Islet of Langerhans (tissue), 1 donor: ENCODE measurements around the gene USB1.
"Not testable (repeated sequence)": the region's sequence is repeated elsewhere in the genome, so short reads cannot be mapped to it uniquely, and the experiment has no call there.

ENCODE experiments used
- FAIRE-seq: peaks from one replicate; lab custom pipeline; 2011; peaks lifted over from hg19 to GRCh38; lab: Jason Lieb, UNC

Gene USB1

GRCh38 chr16:57970319-57970718, 30.9 kb upstream of the USB1 start:
- no peak for FAIRE-seq

- no peak for FAIRE-seq
Measured at GRCh38 chr16:57970970-57971369, 30.2 kb upstream of the USB1 start, which contains the start of gene CNGB1. TSS of gene CNGB1 (minus strand) at chr16:57971128. CDS start at chr16:57967286, 3,842 bp downstream.

GRCh38 chr16:57971848-57972247, 29.4 kb upstream of the USB1 start:
- FAIRE-seq = no peak

GRCh38 chr16:57972306-57972705, 28.9 kb upstream of the USB1 start:
- no peak for FAIRE-seq

GRCh38 chr16:57976331-57976796, 24.8 kb upstream of the USB1 start:
- FAIRE-seq = no peak

GRCh38 chr16:57977418-57978069, 23.7 kb upstream of the USB1 start:
- no peak for FAIRE-seq

GRCh38 chr16:57978070-57978465, 23.1 kb upstream of the USB1 start:
- FAIRE-seq = not testable (repeated sequence)

- FAIRE-seq = no peak
Measured at GRCh38 chr16:57979006-57979585, 22.1 kb upstream of the USB1 start.

GRCh38 chr16:57981636-57982035, 19.6 kb upstream of the USB1 start:
- no peak for FAIRE-seq

- FAIRE-seq = no peak
Measured at GRCh38 chr16:57982385-57982784, 18.8 kb upstream of the USB1 start.

- FAIRE-seq = no peak
Measured at GRCh38 chr16:57984443-57985203, 16.6 kb upstream of the USB1 start.

GRCh38 chr16:57985204-57986181, 15.7 kb upstream of the USB1 start:
- no peak for FAIRE-seq

GRCh38 chr16:57986196-57986595, 15.0 kb upstream of the USB1 start:
- FAIRE-seq = no peak

- no peak for FAIRE-seq
Measured at GRCh38 chr16:57987441-57988177, 13.6 kb upstream of the USB1 start.

GRCh38 chr16:57988929-57989328, 12.3 kb upstream of the USB1 start:
- FAIRE-seq = no peak

GRCh38 chr16:57991551-57992059, 9.6 kb upstream of the USB1 start:
- FAIRE-seq = no peak

- FAIRE-seq = no peak
Measured at GRCh38 chr16:57992084-57992483, 9.1 kb upstream of the USB1 start.

- FAIRE-seq = no peak
Measured at GRCh38 chr16:57993438-57993837, 7.8 kb upstream of the USB1 start.

GRCh38 chr16:57993897-57994296, 7.3 kb upstream of the USB1 start:
- FAIRE-seq = no peak

GRCh38 chr16:57994361-57994760, 6.8 kb upstream of the USB1 start:
- FAIRE-seq = no peak

- FAIRE-seq = no peak
Measured at GRCh38 chr16:57994778-57995177, 6.4 kb upstream of the USB1 start.
